Left cardiac atrium (tissue), 4 donors: ENCODE results near the gene GAP43. TPM values are rescaled to one million over a fixed set of nuclear protein-coding genes. Genes with fewer than 3 reads are reported as not detected.

Experiments used
- ATAC-seq, 2 donors: fragments of 200-7000 bp; cut with Tn5 transposase; one replicate each; pipeline ENCODE4 v1.9.1; 2020; ENCODE audit warnings: mild to moderate bottlenecking in 2 of 2, moderate library complexity in 2 of 2
- DNase-seq: peaks from one replicate; pipeline ENCODE4 v3.0.0-alpha.2; 2020
- intact Hi-C, 2 donors: fragments of 100-400 bp; cut with DNase I; formaldehyde crosslinking; loops; one replicate each; pipeline versions ENCODE4 v1.14.1 to v1.15.1; 2022 to 2023
- long read RNA-seq: library from polyadenylated mRNA; unstranded; transcript quantifications from one replicate; pipeline ENCODE4 v2.0.0, GENCODE V29; 2021
- total RNA-seq, 2 donors: library from RNA; stranded (reverse); fragmentation: NEBNext Ultra II Directional; extraction: Animal tissue kit (Norgen Biotek cat#: 25700); gene quantifications; one replicate each; pipeline ENCODE4 v1.2.1, GENCODE V29; 2021
- donor health status: DM: no; HTN: yes; CAD: no.
- donor health status: DM: no; HTN: yes; CAD: no; lungs with severe emphysema.
- donor health status: DM: yes; HTN: yes; CAD: no.
- donor health status: Dilated cardiomyopathy.

The GAP43 gene, protein sequence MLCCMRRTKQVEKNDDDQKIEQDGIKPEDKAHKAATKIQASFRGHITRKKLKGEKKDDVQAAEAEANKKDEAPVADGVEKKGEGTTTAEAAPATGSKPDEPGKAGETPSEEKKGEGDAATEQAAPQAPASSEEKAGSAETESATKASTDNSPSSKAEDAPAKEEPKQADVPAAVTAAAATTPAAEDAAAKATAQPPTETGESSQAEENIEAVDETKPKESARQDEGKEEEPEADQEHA
- total RNA-seq = 1 to 10 TPM; 1.4 to 3.5 TPM
- long read RNA-seq, partial matches to known transcripts = 0 of 1 reads
- long read RNA-seq, other reads (novel, unspliced or antisense) = 0 of 1 reads

DNA sequence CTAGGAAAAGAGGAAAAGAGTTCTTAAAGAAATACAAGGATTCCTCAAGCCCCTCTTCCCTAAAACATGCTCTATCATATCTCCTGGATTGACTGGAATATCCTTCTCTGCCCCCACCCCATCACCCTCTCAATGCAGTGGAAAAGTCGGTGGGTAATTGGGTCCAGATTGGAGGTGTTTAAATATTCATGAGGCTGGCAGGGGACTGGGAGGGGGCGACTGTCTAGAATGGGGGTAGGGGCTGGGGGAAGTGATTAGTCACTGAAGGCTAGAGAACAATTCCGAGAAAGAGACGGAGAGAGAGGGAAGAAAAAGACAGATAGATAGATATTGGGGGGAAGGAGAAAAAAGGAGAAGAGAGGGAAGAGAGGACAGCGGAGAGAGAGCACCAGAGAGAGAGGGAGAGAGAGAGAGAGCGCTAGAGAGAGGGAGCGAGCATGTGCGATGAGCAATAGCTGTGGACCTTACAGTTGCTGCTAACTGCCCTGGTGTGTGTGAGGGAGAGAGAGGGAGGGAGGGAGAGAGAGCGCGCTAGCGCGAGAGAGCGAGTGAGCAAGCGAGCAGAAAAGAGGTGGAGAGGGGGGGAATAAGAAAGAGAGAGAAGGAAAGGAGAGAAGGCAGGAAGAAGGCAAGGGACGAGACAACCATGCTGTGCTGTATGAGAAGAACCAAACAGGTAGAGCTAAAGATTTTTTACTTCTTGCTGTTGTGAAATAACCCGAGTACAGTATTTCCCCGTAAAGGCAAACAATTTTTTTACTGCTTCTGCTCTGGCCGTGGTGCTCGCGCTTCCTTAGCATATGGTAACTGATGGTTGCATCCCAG lies at the start of gene GAP43:
TSS of gene GAP43 (plus strand) at position 467 of the 825 bp plus-strand sequence. CDS start at position 647, 180 bp downstream.
- peak; percentile 91 to 99 for ATAC-seq
- intact Hi-C loops = no loop called here
- peak; percentile 48 for DNase-seq

DNA sequence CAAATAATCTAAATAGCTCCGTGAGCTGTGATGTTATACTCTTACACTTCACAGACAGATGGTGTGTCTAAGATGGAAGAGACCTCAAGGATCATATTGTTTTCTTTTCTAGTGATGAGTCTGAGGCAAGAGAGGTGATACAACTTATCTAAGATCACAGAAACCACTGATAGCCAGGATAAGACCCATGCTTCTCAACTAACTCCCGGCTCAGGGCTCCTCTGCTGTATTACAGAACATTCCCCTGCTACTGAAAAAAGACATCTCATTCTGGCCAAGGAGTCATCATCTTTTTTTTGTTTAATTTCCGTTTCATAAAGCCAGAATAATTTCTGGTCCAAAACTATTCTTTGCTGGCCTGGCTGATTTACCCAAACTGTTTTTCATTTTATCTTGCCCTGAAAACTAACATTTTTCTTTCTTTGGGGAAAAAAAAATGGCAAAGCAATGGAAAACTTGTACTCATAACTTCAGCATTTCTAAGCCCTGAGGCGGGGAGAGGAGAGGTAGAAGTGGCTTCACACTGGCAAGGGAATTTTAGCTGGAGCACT lies 46.9 kb upstream of the GAP43 start:
- intact Hi-C loops = loop anchor here in 1 of 2 donors (10.0 kb wide), 1 partner anchor 362 kb away; no protein-coding TSS in a partner anchor
- ATAC-seq (no peak), DNase-seq (no peak)

DNA sequence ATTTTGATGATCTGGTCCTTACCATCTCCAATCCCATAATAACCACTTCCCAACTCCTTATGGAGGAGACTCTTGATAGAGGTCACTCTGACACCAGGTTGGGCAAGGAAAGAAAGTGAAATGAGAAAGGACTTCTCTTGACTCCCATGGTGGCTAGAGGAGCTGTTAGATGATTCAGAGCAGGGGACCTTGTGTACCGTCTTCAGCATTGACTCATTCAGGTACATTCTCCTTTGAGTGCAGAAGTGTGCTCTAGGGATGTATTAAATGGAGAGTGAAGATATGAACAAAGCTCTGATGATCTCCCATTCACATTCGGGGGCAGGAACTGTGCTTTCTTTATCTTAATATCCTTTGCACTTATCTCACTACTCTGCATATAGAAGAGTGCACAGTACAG lies 46.3 kb upstream of the GAP43 start:
- intact Hi-C loops = loop anchor here in 1 of 2 donors (10.0 kb wide), 1 partner anchor 362 kb away; no protein-coding TSS in a partner anchor
- no peak for ATAC-seq
- no peak for DNase-seq

DNA sequence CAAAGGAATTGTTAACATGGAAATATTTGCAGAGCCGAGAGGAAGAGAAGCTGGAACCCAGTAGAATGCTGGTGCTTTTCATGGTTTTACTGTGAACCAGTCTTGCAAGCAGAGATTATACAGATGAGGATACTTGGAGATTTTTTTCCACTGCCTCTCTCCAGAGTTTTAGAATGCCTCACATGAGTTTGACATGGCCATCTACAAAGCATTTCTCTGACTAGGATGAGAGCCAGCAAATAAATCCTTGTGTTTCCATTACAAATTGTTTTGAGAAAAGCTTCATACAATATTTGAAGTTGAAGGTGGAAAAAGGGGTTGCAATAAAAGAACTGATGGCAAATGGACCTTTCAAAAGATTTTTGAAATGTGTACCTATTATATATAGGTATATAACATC lies 45.0 kb upstream of the GAP43 start:
- intact Hi-C loops = loop anchor here in 1 of 2 donors (10.0 kb wide), 1 partner anchor 364 kb away; no protein-coding TSS in a partner anchor
- DNase-seq = no peak
- ATAC-seq = no peak

DNA sequence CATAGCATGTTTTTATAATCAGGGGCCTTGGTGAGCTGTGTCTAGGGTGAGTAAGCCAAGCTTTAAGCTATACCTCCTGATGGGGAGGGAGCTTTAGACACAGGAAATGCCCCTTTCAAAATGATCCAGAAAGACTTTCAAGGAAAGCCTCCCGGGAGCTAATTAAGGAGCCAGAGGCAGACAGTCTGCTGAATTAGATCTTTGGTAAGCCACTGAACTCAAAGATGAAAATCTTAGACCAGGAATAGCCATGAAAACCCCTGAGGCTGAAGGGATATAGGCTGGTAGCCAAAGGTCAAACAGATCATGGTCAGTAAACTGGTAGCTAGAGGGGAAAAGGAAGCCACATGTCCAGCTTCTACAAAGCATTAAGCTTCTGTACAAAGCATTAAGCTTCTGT lies 42.7 kb upstream of the GAP43 start:
- intact Hi-C loops = no loop called here
- ATAC-seq (no peak), DNase-seq (no peak)

DNA sequence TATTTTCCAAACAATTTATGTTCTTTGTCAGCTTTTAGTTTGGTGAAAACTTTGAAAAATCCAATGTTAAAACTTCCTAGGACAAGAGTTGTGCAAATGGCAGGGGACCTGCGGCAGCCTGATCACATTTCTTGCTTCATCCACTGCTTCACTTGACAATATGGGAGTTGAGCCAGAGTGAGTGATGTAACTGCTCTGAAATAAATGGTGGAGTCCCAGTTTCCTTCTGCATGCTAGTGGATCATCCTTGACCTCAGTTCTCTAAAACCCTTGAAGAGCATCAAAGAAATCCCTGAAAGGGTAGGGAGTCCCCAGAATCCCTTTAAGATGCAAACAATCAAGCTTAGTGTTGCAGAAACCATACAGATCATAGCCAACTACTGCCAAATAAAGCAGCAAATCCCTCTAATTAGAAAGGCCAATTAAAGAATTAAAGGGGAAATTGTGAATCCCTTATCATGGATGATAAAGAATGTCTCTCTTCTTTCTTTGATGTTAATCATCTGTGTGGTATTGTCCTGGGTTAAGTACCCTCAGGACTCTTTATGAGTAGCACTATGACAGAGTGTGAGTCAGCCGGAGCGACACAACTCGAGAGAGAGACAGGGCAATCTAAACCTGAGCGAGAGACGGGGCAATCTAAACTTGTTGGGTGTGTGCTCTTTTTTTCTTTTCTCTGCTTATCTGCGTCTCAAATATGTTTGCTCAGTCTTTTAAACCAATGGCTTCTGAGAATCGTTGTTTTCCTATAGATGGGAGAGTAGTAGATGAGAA lies 41.8 kb upstream of the GAP43 start:
- DNase-seq = no peak
- peak in 1 of 2 donors; percentile 55 for ATAC-seq
- intact Hi-C loops = no loop called here

DNA sequence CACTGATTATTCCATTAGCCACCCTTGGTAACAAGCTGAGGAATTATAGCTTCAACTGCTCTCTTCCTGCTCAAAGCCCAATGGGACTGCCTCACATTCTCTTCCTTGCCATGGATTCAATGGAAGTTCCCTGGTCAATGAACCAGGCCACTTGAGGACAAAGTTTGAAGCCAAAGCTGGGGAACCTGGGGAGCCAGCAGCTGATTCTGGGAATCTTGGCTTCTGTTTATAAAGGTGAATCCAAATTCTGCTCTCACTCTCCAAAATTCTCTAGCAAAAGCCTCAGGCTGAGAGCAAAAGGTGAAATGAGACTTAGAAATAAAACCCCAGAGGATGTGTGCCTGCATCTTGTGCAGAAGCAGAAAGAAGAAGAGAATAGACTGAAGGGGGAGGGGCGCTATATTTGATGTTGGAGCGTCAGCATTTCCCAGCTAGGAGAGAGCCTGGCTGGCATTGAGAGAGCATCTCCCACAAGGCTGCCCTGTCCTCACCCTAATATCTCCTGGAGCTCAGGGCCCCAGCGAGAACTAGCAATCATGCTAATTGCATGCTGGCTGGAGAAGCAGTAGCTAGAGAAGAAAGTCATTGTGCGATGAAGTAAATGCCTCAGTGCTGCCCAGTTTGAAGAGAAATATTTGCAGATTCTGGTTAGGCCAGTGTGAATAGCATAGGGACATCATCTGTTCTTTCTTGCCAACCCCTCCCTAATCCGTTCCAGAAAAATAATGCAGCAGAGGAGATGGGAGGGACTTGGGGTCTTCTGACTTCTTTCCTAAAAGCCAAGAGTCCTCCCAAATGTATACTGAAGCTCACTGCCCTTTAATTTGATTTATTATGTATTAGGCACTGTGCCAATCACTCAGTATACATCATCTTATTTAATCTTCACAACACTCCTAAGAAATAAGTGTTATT lies 34.9 kb upstream of the GAP43 start:
- DNase-seq (no peak), ATAC-seq (no peak)
- intact Hi-C loops = no loop called here

DNA sequence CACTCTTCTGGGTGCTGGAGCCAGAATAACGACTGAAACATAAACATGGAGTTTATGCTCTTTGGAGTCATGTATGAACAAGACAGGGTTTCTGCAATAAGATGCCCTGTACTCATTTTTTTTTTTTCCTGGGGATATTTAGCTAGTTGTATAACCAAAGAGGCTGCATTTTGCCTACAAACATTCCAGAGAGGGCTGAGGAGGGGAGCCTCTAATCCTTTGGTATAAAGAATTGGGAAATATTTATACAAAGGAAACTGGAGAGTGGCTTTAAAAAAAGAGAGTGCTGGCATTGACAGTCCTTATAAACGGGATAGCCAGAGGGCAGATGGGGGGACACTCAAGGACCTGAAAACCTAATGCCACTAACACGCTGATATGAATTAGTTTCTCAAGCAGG lies 32.4 kb upstream of the GAP43 start:
- intact Hi-C loops = no loop called here
- DNase-seq (no peak), ATAC-seq (no peak)

DNA sequence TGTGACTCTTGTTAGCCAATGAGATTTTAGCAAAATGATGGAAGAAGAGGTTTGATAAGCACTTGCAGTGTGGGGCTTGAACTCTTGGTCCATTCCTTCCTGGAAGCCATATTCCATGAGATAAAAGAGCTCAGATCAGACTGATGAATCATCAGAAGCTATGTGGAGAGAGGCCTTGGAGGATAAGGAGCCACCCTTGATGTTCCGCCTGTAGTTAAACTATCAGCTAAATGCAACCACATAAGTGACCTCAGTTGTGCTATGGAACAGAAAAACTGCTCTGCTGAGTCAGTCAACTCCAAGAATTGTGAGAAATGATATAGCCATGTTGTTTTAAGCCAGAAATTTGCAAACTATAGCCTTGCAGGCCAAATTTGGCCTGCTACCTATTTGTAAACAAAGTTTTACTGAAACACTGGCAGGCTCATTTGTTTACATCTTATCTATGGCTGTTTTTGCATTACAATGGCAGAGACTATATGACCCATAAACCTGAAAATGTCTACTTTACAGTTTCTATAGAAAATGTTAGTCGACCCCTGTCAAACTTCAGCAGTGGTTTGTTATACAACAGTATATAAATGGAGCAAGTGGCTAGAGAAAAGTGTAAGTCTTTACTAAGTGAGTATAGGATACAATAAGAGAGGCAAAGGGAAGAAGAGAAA lies 27.6 kb upstream of the GAP43 start:
- intact Hi-C loops = no loop called here
- DNase-seq (no peak), ATAC-seq (no peak)

DNA sequence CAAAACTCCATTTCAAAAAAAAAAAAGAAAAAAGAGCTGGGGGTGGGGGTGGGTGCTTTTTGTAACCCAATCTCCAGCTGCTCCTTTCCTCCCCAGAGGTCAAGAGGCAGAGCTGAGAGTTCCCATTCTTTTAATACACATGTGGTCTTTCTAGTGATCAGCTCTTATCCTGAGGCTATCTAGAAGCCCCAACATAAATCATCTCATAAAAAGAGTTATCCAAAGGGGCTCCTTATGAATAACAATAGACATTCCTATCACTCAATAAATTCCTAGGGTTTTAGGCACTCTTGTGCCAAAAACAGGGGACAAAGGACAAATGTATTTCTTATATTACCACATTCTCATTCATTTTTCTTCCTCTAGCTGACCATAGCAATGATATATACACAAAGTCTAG lies 25.1 kb upstream of the GAP43 start:
- ATAC-seq = no peak
- intact Hi-C loops = no loop called here
- no peak for DNase-seq

DNA sequence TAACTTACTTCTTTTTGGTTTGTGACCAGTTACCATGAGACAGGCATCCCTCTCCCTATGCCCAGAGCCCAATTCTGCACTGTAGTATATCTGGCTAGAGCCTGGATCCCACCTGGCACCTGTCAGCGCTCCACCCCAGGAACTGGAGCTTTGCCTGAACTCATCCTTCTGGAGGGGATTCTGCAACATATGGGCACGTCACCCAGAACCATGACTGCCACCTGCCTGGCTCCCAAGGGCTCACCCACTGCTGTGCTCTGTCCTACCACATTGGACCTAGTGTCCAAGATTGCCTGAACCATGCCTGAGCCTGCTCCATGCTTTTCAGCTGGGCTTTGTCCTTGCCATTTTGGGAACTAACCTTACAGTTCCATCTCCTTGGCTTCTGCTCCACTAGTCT lies 21.1 kb upstream of the GAP43 start:
- intact Hi-C loops = no loop called here
- ATAC-seq (no peak), DNase-seq (no peak)

DNA sequence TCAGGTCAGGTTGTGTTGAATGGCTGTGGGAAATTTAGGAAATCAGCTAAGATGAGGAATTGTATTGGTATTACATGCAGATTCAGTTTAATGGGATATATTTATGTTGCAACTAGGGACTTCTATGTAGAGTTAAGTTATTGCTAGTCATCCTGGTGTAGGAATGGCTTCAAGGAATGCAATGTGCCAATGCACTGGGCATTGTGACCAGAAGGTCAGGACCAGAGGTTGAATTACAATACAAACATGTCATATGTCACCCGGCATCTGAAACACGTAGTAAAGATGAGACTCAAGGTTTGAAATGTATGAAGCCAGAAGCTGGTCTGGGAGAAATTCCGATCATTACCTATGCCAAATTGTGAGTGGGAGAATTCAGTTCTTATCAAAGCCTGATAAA lies 11.7 kb upstream of the GAP43 start:
- intact Hi-C loops = no loop called here
- no peak for ATAC-seq

DNA sequence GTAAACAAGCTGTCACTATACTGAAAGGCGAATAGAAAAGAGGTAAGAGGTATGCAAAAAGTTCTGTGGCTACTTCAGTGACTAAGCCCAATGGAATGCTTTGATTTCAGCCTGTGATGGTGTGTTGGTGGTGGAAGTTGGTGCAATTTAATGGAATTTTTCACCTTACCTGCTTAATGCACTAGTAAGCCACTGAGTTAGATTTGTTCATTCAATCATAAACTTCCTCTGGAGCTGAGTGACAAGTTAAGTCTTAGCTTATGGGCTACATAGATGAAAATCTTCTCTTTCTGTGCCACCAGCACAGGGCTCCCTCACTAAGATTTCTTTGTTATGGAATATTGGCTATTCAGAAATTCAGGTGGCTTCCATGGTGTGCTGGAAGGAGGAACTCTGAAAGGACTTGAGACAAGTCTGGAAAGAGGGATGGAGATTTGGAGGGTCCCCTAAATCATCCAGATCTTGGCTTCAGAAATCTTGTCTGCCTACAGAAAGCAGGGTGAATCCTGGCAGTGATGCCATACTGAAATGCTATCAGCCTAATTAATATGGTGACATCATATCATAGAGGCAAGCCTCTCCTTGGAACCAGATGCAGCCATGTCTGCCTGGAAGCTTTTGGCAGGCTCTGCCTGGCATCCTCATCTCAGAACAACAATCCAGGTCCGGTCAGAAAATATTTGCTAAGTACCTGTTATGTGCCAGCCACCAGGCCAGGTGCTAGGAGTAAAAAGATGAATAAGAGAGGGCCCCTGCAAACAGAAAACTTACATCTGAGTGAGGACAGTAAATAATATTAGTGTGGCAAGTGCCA lies 8.1 kb upstream of the GAP43 start:
- ATAC-seq (no peak), DNase-seq (no peak)

More for the DNA sequence above, 11.7 kb upstream of the GAP43 start:
- DNase-seq = no peak

DNA sequence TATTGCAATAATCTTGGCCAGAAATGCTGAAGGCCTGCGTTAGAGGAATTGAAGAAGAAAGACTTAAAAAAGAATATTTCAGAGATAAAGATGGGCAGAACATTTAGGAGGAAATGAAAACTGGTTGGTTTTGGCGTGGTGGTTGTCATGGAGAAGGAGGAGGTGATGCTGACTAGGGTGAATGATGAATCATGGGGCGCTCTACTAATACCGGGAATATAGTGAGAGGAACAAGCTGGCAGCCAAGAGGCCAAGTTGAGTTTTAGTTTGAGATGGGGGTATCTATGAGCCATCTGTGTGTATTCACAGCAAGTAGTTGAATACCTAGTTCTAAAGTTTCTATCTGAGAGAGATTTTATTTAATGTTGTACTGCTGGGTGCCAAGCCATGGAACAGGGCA lies 6.8 kb upstream of the GAP43 start:
- no peak for ATAC-seq
- intact Hi-C loops = no loop called here
- DNase-seq = no peak

More for the DNA sequence above, 8.1 kb upstream of the GAP43 start:
- intact Hi-C loops = no loop called here

DNA sequence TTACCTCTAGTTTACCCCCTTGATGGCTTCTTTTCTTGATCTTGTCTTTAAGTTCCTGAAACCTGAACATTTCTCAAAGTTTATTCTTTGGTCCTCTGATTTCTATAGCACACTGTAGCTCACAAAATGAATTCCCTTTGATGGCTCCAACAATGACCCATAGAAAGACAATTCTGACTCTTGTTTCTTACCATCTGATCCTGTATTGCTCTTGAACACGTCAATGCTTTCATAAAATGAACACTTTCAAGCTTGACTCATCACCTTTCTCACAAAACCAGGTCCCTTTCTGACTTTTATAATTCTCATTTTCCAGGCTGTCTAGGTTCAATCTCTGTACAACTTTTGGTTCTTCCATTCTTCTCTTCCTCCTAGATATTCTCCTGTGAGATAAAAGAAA lies 5.7 kb upstream of the GAP43 start:
- intact Hi-C loops = no loop called here
- DNase-seq (no peak), ATAC-seq (no peak)

DNA sequence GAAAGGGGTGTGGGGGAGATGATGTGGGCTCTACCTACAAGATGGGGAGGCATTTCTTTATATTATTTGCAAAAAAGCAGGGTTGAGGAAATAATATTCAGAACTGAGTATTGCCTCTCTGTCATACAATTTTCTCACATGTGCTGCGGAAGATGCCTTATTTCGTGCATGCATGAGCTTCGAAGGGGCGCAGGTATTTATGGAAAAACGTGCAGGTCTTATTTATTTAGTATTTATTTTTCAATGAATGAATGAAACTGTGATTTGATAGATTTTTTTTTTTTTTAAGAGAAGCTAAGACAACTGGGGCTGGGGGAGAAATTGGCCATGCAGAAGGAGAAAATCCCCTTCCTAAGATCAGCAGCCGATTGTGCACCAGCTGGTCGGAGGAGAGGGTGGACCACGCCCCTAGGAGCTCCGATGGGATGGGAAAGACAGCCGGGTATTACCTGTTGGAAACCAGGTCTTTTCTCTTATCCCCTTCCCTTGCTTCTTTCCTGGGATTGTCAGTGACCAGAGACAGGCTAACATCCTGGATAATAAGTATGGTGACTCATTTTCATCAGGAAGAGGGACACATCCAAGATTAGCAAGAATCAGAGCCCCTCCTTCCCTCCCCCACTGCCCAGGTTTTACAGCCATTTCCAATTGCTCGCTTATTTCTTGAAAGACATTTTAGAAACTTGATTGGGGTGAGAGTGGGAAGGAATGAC lies 875 bp downstream of the GAP43 start:
- peak in 1 of 2 donors; percentile 16 for ATAC-seq
- intact Hi-C loops = no loop called here
- DNase-seq = no peak
